Measurements from ENCODE around the gene PER3. TPM values are rescaled to one million over a fixed set of nuclear protein-coding genes. Genes with fewer than 3 reads are reported as not detected.

The PER3 gene
- total and polyA plus RNA-seq, 9 of the 15 experiments (the other 6 are each of a cell fraction or from before 2014, with no cell fraction given): 11.9 to 22.5 (median 14.6) TPM

GRCh38 chr1:7826363-7826762 is 42.3 kb downstream of the PER3 start (continued):
- 0 out of 2 replicates have a peak, but pooled peaks have one; percentile 41 for TF ChIP-seq MYC (IDR thresholded peaks at IDR 0.05; ENCODE audit: low read depth, low read length)
- no peak for TF ChIP-seq MYC (CRISPR knock-in tag; IDR thresholded peaks at IDR 0.05; ENCODE audit: borderline replicate concordance, low read depth)
- TF ChIP-seq E4F1 (CRISPR knock-in tag; IDR thresholded peaks at IDR 0.05; ENCODE audit: borderline replicate concordance): no peak
- no peak for TF ChIP-seq DMBX1 (CRISPR knock-in tag; IDR thresholded peaks at IDR 0.05; ENCODE audit: borderline replicate concordance)
- TF ChIP-seq MGA (IDR thresholded peaks at IDR 0.05): peak; percentile 73
- TF ChIP-seq HDAC8 (tag; IDR thresholded peaks at IDR 0.05): no peak
- TF ChIP-seq USF2 (CRISPR knock-in tag; IDR thresholded peaks at IDR 0.05): peak; percentile 45
- TF ChIP-seq GABPB1 (CRISPR knock-in tag; IDR thresholded peaks at IDR 0.05): 0 out of 2 replicates have a peak, but pooled peaks have one; percentile 17
- no peak for TF ChIP-seq RBFOX2 (IDR thresholded peaks at IDR 0.05; ENCODE audit: low read depth, low read length)
- peak; percentile 79 for TF ChIP-seq L3MBTL2 (IDR thresholded peaks at IDR 0.05)
- TF ChIP-seq MEIS2 (IDR thresholded peaks at IDR 0.05; ENCODE audit: partially characterized antibody): peak; percentile 48
- no peak for TF ChIP-seq HDAC6 (IDR thresholded peaks at IDR 0.05; ENCODE audit: low read depth, low read length)

Data from K562 (cell line).